B cell (primary cell): ENCODE data around the gene EP400. TPM values are rescaled to one million over a fixed set of nuclear protein-coding genes. Genes with fewer than 3 reads are reported as not detected.

Experiments used
- ATAC-seq: fragments of 200-7000 bp; cut with Tn5 transposase; one replicate; pipeline ENCODE4 v1.10.0; 2021; ENCODE audit warnings: low read depth, mild to moderate bottlenecking, moderate number of reproducible peaks, moderate library complexity
- CTCF ChIA-PET: fragments of 350-600 bp; sonication (Branson Sonifier 250); formaldehyde crosslinking; loops from one replicate; lab custom pipeline; 2021; ENCODE audit warnings: antibody characterized with exemption, inconsistent platforms; lab: Charles Lee
- POLR2A ChIA-PET: fragments of 350-600 bp; sonication (Branson Sonifier 250); formaldehyde crosslinking; loops from one replicate; lab custom pipeline; 2021; ENCODE audit warnings: antibody characterized with exemption; lab: Charles Lee
- DNase-seq: peaks from one replicate; pipeline ENCODE4 v3.0.0; 2013
- H2AFZ ChIP-seq: 2 replicates; pipeline ENCODE4 v1.6.1; 2012; ENCODE audit warnings: mild to moderate bottlenecking, low read depth, low read length; ENCODE audit not compliant: insufficient read depth, poor library complexity, severe bottlenecking
- H3K27ac ChIP-seq, 2 donors: 1 replicate in 1 of 2; 2 replicates in 1 of 2; pipeline ENCODE4 v1.5.1; 2012 to 2013; ENCODE audit warnings: low read length in 2 of 2, mild to moderate bottlenecking in 2 of 2, moderate library complexity in 1 of 2
- H3K27me3 ChIP-seq, 4 experiments: fragments of 200-600 bp in 1 of 4; sonication (generic) in 1 of 4; replicated peaks in 1 of 4; 1 replicate in 2 of 4; 2 replicates in 2 of 4; pipeline versions ENCODE4 v1.6.1 to v1.7.0; 2013 to 2016; ENCODE audit warnings: low read length in 3 of 4, mild to moderate bottlenecking in 2 of 4, mixed read lengths in 1 of 4, moderate library complexity in 1 of 4; ENCODE audit not compliant: insufficient read depth in 4 of 4, control insufficient read depth in 3 of 4; ENCODE audit errors: control extremely low read depth in 1 of 4
- H3K36me3 ChIP-seq, 2 experiments: replicated peaks in 1 of 2; 1 replicate in 1 of 2; 2 replicates in 1 of 2; pipeline versions ENCODE4 v1.6.1 to v1.7.1; 2013; ENCODE audit warnings: low read length in 1 of 2; ENCODE audit not compliant: insufficient read depth in 2 of 2, control insufficient read depth in 1 of 2; ENCODE audit errors: control extremely low read depth in 1 of 2, extremely low read depth in 1 of 2
- H3K4me1 ChIP-seq, 2 donors: fragments of 200-600 bp in 1 of 2; sonication (generic) in 1 of 2; 1 replicate in 1 of 2; 2 replicates in 1 of 2; pipeline versions ENCODE4 v1.5.1 to v1.6.1; 2013 to 2017; ENCODE audit warnings: low read length in 2 of 2; ENCODE audit not compliant: control insufficient read depth in 2 of 2, insufficient read depth in 2 of 2
- H3K4me2 ChIP-seq: replicated peaks from 2 replicates; pipeline ENCODE3; 2012; ENCODE audit warnings: mild to moderate bottlenecking, low read depth, low read length; ENCODE audit not compliant: poor library complexity, severe bottlenecking
- H3K4me3 ChIP-seq, 5 experiments: fragments of 200-600 bp in 1 of 5; sonication (generic) in 1 of 5; 1 replicate in 3 of 5; 2 replicates in 2 of 5; pipeline versions ENCODE4 v1.5.1 to v1.7.0; 2011 to 2016; ENCODE audit warnings: low read length in 4 of 5, mild to moderate bottlenecking in 4 of 5, low read depth in 2 of 5, control low read depth in 1 of 5, moderate library complexity in 1 of 5; ENCODE audit not compliant: insufficient read depth in 1 of 5; ENCODE audit errors: control extremely low read depth in 1 of 5, extremely low read depth in 1 of 5
- H3K79me2 ChIP-seq: fragments of 200-600 bp; sonication (generic); one replicate; pipeline ENCODE4 v1.6.0; 2016; ENCODE audit warnings: low read length; ENCODE audit not compliant: control insufficient read depth, insufficient read depth
- H3K9ac ChIP-seq: fragments of 200-600 bp; sonication (generic); 2 replicates; pipeline ENCODE4 v1.6.1; 2017; ENCODE audit warnings: mild to moderate bottlenecking, low read length, moderate library complexity
- H3K9me3 ChIP-seq, 3 donors: one replicate each; pipeline versions ENCODE4 v1.6.1 to v1.7.1; 2013; ENCODE audit warnings: low read length in 2 of 3; ENCODE audit not compliant: control insufficient read depth in 2 of 3, insufficient read depth in 1 of 3; ENCODE audit errors: control extremely low read depth in 1 of 3
- H4K20me1 ChIP-seq: 2 replicates; pipeline ENCODE4 v1.6.0; 2012; ENCODE audit warnings: mild to moderate bottlenecking, low read length; ENCODE audit not compliant: insufficient read depth, control insufficient read depth, poor library complexity, severe bottlenecking
- H3K27ac Mint-ChIP-seq: one replicate; pipeline ENCODE4 v1.8.0; 2021; ENCODE audit warnings: mixed read lengths
- H3K27me3 Mint-ChIP-seq: one replicate; pipeline ENCODE4 v1.8.0; 2021; ENCODE audit warnings: mixed read lengths
- H3K4me1 Mint-ChIP-seq: one replicate; pipeline ENCODE4 v1.8.0; 2021; ENCODE audit warnings: mixed read lengths
- H3K4me3 Mint-ChIP-seq: one replicate; pipeline ENCODE4 v1.8.0; 2021; ENCODE audit warnings: mixed read lengths
- H3K9me3 Mint-ChIP-seq: one replicate; pipeline ENCODE4 v1.8.0; 2022; ENCODE audit warnings: mixed read lengths; ENCODE audit not compliant: insufficient read depth
- CTCF ChIP-seq: fragments of 200-600 bp; IDR thresholded peaks from one replicate; pipeline ENCODE4 v1.8.0; 2022; ENCODE audit warnings: antibody characterized with exemption, mild to moderate bottlenecking
- EZH2 ChIP-seq: IDR thresholded peaks from 2 replicates; pipeline ENCODE4 v1.6.1; 2012; ENCODE audit warnings: borderline replicate concordance, low read depth, mild to moderate bottlenecking, moderate library complexity, low read length; ENCODE audit not compliant: insufficient read depth, poor library complexity, severe bottlenecking
- WGBS: methylation state at CpG from one replicate; pipeline ENCODE4 v1.1.5; 2013; ENCODE audit warnings: missing lambda C conversion rate; ENCODE audit not compliant: insufficient coverage; 5-methylcytosine and 5-hydroxymethylcytosine counted together
- intact Hi-C: fragments of 100-400 bp; cut with micrococcal nuclease; formaldehyde crosslinking; loops from one replicate; pipeline ENCODE4 v1.10.0; 2022
- polyA plus RNA-seq: library from polyadenylated mRNA; depleted of rRNA; stranded (reverse); fragments of >200 nt; gene quantifications from 2 replicates; pipeline ENCODE4 v1.2.3, GENCODE V29; 2012
- total RNA-seq, 2 donors: library from RNA; stranded (reverse); fragments of 120-200 nt in 1 of 2; gene quantifications; 1 replicate in 1 of 2; 2 replicates in 1 of 2; pipeline versions ENCODE4 v1.2.3 to v1.2.4, GENCODE V29; 2013 to 2022

The EP400 gene
- total and polyA plus RNA-seq, 2 donors (not counting 1 experiment from before 2014, with no cell fraction given): 17.3 to 82.2 TPM

DNA sequence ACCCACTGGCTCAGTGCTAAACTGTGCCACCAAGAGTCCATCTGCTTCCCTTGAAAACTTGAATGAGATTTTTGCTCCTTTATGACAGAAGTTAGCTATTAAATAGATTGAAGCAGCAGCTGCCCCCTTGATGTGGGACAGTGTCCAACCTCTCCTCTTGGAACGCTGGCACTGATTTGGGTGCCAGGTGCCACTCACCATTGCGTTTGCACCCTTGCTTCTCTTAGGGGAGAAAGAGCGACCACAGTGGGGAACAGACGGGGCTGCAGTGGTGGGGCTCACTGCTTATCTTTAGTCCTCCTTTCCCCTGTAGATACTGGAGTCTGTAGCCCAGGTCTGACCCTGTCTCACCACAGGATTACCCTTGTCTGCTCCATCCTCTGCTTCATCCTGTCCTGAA, 9.4 kb downstream of the EP400 start:
- no peaks in the 10 kb centered on the region for H3K9me3 ChIP-seq
- CTCF ChIA-PET: no interaction called here
- TF ChIP-seq CTCF (no peak), EZH2 (no peak)
- intact Hi-C loops: no loop called here
- no peaks in the 10 kb centered on the region for H3K4me1 ChIP-seq
- H3K27me3 ChIP-seq: no peaks in the 10 kb centered on the region
- DNase-seq (no peak), ATAC-seq (no peak)
- peaks cover 87% of the 10 kb centered on the region for H3K79me2 ChIP-seq
- peaks cover 49% of the 10 kb centered on the region for H3K4me1 Mint-ChIP-seq
- peaks cover 76% of the 10 kb centered on the region for H4K20me1 ChIP-seq
- H3K4me3 ChIP-seq: no peak overlapping the region
- H2AFZ ChIP-seq: no peak overlapping the region
- H3K4me2 ChIP-seq: no peak overlapping the region
- H3K27ac Mint-ChIP-seq: no peak overlapping the region
- WGBS: 92% methylated on average over 4 of the region's 4 CpGs
- POLR2A ChIA-PET: no interaction called here
- H3K27ac ChIP-seq: no peak overlapping the region
- H3K9ac ChIP-seq: no peak overlapping the region
- H3K36me3 ChIP-seq: peaks cover 4 to 12% of the 10 kb centered on the region in 2 experiments
- H3K27me3 Mint-ChIP-seq: no peaks in the 10 kb centered on the region
- H3K9me3 Mint-ChIP-seq: no peaks in the 10 kb centered on the region
- no peak overlapping the region for H3K4me3 Mint-ChIP-seq

DNA sequence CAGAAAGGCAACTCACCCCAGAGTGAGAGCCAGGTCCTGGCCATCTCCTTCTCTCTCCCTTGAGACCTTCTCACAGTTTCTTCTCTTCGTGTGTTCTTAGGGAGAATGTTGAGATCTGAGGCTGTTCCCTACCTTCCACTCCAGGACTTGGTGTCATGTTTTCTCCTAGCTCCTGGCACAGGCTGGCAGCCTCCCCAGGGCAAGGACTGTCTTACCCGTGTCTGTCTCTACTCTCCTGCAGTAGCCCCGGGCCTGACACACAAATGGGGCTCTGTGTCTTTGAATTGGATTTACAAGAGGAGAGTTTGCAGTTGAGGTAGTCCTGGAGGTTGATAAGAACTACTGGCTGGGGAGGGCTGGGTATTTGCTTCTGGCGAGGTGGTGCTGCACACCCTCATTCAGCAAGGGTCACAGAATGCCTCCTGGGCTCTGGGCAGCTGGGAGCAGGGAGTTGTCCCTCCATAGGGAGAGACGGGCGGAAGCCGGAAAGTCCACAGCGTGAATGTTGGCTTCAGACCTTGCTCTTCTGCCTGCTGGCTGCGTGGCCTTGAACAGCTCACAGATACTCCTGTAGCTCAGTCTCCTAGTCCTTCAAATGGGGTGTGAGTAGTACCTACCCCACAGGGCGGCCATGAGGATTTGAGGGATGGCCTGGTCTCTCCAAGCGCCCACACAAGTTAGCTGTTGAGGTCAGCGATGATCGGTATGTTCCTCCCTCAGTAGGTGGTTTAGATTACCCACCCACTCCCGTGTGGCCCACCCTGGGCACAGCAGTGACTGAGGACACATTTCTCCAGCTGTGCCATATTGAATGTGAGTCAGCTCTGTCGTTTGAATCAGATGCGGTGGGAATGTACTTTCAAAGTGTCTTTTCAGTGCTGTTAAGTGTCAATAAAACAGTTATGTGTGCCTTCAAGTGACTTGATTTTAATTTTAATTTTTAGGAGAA, 10.2 kb downstream of the EP400 start:
- 96% methylated on average over 14 of the region's 16 CpGs for WGBS
- no peaks in the 10 kb centered on the region for H3K27me3 ChIP-seq
- intact Hi-C loops: no loop called here
- ATAC-seq (no peak), DNase-seq (no peak)
- H3K4me1 Mint-ChIP-seq: peaks cover 52% of the 10 kb centered on the region
- H3K36me3 ChIP-seq: peaks cover 4 to 12% of the 10 kb centered on the region in 2 experiments
- H3K27ac ChIP-seq: no peak overlapping the region
- POLR2A ChIA-PET: no interaction called here
- no peak overlapping the region for H3K4me2 ChIP-seq
- no peaks in the 10 kb centered on the region for H3K4me1 ChIP-seq
- H3K9me3 ChIP-seq: no peaks in the 10 kb centered on the region
- no peak overlapping the region for H3K4me3 Mint-ChIP-seq
- H3K79me2 ChIP-seq: peaks cover 87% of the 10 kb centered on the region
- H3K27me3 Mint-ChIP-seq: no peaks in the 10 kb centered on the region
- TF ChIP-seq CTCF (no peak), EZH2 (no peak)
- CTCF ChIA-PET: no interaction called here
- H3K9me3 Mint-ChIP-seq: no peaks in the 10 kb centered on the region
- no peak overlapping the region for H2AFZ ChIP-seq
- no peak overlapping the region for H3K27ac Mint-ChIP-seq
- no peak overlapping the region for H3K4me3 ChIP-seq
- H3K9ac ChIP-seq: no peak overlapping the region
- peaks cover 72% of the 10 kb centered on the region for H4K20me1 ChIP-seq
